Activated T-cell treated with anti-CD3 and anti-CD28 coated beads for 48 hours (primary cell): ENCODE data around the gene HERC6.
"Not testable (repeated sequence)": the region's sequence is repeated elsewhere in the genome, so short reads cannot be mapped to it uniquely, and the experiment has no call there.

Source experiments
- DNase-seq: peaks from one replicate; pipeline ENCODE4 v3.0.0-alpha.2; 2020; ENCODE audit warnings: low read depth

The HERC6 gene

DNA sequence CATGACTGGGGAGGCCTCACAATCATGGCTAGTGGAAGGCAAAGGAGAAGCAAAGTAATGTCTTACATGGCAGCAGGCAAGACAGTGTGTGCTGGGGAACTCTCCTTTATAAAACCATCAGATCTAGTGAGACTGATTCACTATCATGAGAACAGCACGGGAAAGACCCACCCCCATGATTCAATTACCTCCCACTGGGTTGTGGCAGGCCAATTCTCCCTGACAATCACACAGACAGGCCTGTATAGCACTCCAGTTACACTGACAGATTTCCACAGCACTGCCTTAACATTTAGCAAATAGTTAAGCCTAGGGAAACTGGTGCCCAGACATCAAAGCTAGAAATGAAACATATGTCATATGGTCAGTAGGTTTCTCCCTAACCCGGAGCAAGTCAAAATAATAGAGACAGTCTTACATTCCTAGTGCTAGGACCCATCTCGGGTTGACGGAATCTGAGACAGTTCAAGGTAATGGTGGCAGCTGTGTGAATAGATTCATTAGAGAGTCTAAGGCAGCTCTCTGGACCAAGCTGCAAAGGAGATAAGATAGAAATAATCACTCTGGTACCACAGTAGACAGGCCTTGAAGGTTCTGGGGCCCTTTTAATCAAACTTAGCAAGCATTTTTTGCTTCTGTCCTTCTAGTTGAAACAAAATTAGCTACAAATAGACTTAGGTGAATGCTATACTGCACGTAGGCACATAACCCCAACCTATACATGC, 68.9 kb downstream of the HERC6 start:
- DNase-seq = no peak

DNA sequence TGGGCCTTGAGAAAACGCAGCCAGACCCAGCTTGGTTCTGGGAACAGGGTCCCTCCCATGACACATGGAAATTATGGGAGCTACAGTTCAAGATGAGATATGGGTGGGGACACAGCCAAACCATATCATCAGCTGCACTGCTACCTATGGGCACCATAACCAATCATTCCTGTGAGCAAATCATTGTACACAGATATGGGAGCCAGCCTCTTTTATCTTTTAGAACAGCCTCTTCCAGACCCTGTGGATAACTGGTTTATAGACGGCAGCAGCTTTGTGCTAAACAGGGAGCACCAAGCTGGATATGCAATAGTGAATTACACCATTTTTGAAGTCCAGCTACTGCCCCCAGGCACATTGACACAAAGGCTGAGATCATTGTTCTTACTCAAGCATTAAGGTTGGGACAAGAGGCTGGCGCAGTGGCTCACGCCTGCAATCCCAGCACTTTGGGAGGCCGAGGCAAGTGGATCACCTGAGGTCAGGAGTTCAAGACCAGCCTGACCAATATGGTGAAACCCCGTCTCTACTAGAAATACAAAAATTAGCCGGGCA, 69.6 kb downstream of the HERC6 start:
- not testable (repeated sequence) for DNase-seq

DNA sequence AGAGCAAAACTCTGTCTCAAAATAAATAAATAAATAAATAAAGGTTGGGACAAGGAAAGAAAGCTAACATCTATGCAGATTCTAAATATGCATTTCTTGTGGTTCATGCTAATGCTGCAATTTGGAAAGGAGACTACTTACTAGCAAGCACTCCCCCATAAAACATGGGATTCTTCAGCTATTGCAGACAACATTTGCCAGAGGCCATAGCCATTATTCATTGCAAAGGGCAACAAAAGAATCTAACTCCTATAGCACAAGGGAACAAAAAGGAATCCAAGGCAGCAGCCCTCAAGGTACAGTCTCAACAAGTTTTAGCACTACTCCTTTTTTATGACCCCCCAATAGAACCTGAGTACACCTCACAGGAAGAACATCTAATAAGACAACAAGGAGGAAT, 70.2 kb downstream of the HERC6 start:
- no peak for DNase-seq

DNA sequence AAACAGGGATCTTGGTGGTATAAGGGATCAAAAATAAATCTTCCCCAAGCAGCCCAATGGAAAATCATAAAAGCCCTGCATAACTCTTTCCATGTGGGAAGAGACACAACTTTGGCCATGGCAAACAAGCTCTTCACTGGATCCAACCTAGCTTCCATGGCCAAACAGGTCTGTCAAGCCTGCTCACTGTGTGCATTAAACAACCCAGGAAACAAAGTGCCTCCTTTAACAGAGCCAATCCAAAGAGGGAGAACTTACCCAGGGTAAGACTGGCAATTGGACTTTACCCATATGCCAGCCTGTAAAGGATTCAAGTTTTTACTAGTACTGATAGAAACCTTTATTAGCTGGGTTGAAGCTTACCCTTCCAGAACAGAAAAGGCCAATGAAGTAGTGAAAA, 70.6 kb downstream of the HERC6 start:
- DNase-seq = no peak

DNA sequence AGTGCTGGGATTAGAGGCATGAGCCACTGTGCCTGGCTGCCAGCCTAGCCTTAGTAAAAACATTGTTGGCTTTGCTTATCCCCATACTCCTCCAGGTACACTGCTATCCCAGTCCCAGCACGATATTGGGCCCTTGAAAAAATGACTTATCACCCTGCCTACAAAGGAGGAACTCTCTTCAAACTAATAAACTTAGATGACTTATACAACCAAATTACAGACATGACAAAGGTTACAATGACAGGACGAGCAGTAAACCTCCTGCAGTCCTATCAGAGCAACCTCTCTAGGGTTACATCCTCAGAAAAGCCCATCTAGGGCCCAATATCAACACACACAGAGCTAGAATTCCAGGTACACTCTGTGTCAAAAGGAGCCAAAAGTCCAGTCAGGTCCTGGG, 72.6 kb downstream of the HERC6 start:
- no peak for DNase-seq

DNA sequence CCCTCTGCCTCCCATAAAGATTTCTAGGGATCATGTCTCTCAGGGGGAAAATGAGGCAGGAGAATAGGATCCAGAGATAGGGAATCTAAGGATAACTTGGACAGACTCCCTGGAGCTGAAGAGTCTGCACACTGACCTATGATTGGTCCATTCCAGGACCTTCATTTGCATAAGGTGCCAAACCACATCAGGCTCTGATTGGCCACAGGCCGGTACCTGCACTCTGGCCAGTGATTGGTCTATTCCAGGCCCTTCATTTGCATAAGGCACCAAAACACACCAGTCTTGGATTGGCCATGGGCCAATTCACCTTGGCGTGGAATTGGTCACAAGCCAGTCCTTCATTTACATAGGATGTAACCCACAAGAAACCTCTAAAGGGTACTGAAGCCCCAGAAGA, 74.3 kb downstream of the HERC6 start:
- no peak for DNase-seq

DNA sequence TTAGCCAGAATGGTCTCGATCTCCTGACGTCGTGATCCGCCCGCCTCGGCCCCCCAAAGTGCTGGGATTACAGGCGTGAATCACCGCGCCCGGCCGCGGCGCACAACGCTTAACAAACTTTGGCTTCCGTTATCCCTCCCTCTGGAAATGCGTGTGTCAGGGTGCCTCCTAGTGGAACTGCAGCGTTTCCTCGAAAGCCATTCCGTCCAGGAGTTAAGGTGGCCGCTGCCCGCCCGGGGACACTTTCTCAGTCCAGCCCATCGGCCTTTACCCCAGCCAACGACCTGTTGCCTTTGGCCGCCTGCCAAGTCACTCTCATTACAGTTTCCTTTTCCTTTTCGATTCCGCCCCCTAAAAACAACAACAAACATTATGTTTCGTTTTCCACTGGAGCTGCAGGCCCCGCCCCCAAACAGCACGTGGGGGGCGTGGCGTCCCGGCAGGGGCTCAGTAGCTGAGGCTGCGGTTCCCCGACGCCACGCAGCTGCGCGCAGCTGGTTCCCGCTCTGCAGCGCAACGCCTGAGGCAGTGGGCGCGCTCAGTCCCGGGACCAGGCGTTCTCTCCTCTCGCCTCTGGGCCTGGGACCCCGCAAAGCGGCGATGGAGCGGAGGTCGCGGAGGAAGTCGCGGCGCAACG, 78.1 kb downstream of the HERC6 start, which contains the start of gene HERC5:
TSS of gene HERC5 (plus strand) at position 450 of the 637 bp plus-strand sequence. CDS start at position 601, 151 bp downstream.
- peak; percentile 83 for DNase-seq

DNA sequence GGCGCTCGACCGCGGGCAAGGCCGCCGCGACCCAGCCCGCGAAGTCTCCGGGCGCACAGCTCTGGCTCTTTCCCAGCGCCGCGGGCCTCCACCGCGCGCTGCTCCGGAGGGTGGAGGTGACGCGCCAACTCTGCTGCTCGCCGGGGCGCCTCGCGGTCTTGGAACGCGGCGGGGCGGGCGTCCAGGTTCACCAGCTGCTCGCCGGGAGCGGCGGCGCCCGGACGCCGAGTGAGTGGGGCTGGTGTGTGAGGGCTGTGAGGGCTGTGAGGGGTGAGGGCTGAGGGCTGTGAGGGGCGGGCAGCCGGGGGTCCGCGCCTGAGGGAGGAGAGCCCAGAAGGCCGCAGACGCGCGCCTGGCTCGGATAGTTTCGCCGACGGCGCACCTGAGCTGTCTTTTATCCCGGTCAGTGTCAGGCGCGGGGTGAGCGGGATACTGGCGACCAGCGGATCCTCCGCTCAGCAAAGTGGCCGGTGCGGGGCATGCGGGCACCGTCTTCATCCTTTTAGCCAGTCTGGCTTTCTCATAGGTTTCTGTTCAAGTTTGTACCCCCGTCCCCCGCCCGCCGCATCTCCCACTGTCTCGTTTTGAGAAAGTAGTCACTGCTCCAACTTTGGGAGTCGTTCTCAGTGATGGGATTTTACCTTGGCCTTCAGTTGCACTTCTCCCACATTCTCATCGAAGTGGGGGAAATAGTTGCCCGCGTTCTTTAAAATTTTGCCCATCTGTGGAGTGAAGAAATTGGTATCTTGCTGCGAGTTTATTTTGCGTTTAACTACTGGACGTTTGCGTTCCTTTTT, 78.9 kb downstream of the HERC6 start:
- peak; percentile 33 for DNase-seq

DNA sequence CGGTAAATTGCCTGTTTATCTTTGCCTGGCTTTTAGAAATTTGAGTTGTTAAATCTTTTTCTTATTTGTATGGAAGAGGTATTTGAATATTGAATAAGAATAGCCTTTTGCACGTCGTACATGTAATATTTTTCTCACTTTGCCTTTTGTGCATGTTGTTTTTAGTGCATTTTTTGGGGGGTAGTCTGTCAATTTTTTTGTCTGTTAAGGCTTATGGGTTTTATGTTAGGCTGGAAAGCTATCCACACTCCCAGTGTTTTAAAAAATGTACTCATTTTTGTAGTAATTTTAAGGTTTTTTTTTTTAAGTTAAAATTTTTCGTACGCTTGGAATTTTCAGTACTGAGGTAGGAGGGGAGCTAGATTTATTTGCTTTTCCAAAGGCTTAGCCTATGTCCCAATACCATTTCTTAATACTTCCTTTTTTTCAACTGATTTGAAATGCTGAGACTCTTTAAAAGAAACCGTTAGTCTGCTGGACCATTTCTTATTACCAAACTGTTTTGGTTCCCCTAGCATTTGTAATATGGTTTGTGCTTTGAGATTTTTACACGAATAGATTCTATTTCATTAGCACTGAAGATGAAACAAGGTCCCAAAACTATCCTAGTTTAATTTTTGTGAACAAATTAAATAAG, 79.6 kb downstream of the HERC6 start:
- no peak for DNase-seq

DNA sequence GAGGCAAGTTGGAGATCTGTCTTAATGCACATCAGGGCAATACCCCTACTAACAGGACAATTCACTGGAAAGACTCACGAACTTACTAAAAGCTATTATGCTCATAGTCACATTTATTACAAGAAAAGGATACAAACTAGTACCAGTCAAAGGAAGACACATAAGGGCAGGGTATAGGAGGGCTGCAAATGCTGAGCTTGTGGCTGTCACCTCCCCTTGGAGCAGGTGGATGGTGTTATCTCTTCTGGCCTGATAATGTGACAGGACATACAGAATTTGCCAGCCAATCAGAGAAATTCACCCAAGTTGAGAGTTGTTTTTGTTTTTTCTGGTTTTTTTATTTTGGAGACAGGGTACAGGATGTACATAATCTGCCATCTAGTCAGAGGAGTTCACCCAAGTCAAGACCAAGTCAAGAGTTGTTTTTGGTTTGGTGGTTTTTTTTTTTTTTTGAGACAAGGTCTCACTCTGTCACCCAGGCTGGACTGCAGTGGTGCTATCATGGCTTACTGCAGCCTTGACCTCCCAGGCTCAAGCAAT, 87.1 kb downstream of the HERC6 start:
- DNase-seq = no peak

DNA sequence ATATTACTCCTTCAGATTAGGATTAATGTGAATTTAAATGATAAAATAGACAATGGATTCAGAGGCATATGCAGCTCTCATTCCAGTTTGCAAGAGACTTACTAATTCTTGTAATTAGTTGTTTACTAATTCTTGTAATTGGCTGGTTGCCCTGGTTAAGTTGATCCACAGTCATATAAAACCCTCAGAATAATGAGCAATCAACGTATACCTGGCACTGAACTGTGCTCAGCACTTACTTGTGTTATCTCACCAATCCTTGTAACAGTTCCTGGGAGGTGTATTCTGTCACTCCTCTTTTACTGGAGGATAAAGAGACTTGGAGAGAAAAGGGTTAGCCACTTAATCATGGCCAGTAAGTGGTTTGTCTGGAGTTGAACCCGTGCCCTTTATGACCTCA, 88.7 kb downstream of the HERC6 start:
- DNase-seq = no peak

DNA sequence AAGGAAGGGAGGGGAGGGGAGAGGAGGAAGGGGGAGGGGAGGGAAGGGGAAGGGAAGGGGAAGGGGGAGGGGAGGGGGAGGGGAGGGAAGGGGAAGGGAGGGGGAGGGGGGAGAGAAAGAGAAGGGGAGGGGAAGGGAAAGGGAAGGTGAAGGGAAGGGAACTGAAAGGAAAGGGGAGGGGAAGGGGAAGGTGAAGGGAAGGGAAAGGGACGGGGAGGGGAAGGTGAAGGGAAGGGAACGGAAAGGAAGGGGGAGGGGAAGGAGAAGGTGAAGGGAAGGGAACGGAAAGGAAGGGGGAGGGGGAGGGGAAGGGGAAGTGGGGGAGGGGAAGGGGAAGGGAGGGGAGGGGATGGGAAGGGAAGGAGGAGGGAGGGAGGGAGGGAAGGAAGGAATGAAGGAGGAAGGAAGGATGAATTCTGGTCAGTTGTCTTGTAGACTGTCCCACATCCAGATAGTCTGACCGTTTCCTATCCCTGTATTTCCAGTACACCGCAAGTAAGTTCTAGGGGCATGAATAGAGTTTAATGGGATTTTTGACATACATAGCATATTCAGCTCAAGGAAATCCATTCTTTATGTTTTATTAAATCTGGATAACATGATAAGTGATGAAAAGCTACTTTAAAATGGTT, 98.7 kb downstream of the HERC6 start:
- DNase-seq = no peak

DNA sequence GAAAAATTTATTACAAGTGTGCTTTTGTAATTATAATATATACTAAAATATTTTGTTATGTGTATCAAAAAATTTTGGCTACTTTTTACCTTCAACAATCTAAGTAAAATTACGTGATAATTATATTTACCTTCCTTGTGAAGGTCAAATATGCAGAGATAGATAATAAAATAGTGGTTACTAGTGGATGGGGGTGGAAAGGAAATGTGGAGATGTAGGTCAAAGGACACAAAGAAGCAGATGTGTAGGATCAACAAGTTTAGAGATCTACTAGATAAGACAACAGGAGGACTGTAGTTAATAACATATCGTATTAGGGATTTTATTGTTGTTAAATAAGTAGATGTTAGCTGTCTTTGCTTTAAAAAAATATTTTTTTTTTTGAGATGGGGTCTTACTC, 99.6 kb downstream of the HERC6 start:
- no peak for DNase-seq

DNA sequence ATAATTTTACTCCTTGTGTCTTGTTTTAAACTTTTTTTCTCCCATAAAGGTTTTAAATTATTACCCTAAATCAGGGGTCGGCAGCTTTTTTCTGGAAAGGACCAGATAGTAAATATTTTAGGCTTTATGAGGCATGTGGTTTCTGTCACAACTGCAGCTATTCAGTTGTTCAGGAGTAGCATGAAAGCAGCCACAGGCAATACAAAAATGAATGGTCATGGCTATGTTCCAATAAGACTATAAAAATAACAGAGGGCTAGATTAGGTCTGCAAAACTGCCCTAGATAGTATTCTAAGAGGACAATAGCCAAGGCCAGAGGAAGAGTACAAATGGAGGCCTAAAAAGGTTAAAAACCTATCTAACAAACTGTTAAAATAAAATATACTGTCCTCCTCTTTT, 102.9 kb downstream of the HERC6 start:
- no peak for DNase-seq

DNA sequence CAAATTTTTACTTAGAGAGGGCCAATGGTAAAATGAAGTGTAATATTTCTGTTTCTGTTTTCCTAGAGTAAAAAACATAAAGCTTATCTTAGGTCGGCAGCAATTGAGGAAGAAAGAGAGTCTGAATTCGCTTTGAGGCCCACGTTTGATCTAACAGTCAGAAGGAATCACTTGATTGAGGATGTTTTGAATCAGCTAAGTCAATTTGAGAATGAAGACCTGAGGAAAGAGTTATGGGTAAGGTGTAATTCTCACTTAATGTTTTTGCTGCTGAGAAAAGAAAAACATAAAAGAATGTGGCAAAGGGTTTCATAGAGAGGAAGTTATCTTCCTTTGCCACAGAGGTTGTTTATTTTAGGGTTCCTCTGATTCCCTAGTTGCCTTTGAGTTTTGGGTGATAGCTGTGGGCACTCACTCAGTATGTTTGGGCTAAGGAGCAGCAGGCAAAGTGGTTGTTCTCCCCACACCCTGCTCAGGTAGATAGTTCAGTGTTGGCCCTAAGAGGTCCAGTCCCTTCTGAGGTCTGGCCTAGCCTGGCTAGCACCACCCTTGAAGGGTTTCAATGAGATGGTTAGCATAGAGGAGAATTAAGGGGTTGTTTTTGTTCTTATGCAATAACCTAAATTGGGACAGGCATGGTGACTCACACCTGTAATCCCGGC, 110.6 kb downstream of the HERC6 start:
- DNase-seq = no peak
